NK-92 treated with Interleukin-12 subunit alpha and Interleukin-12 subunit beta, amount 100 ng/mL, for 24 hours (cell line): Measurements from ENCODE around the gene LIN7A.
"Not testable (repeated sequence)": the region's sequence is repeated elsewhere in the genome, so short reads cannot be mapped to it uniquely, and the experiment has no call there.

Experiments
- DNase-seq: peaks from one replicate; lab custom pipeline; 2025; lab: John Stamatoyannopoulos, UW

LIN7A gene

DNA sequence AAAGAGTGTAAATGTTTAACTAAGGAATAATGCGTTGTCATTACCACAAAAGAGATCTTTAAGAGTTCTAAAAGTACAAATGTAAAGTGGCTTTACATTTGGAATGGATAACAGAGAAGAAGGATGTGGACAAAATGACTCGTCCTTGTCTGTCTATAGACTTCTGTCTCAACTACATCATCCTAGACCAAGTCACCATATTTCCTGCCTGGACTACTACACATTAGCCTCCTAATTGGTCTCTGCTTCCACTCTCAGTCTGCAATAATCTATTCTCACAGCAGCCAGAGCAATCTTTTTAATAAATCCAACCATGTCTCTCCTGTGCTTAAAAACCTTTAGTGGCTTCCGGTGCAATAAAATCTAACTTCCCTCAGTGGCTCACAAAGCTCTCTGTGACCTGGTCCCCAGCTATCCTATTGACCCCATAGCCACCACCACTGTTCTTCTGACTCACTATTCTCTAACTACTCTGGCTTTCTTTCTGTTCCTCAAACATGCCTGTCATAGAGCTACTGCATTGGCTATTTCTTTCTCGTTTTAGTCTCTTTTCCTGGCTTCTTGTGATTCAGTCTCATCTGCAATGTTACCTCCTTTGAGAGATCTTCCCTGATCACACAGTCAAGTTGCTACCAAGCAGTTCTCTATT lies 130.0 kb downstream of the LIN7A start:
- no peak for DNase-seq

DNA sequence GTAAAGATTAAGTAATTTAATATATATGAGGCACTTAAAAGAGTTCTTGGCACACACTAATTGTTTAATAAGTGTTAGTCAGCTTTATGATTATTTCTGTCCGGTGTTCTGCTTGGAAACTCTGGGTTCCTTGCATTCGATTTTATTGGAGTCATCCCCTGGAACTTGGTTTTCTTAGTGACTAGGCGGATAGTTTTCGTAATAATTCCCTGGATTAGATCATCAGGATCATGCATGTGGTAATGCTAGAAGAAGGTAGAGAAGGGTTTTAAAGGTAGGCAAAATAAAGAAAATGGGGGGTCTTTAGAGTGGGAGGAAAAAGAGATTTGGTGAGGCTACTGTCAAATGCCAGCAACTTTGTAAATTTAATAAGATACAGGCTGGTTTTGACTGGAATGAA lies 132.6 kb downstream of the LIN7A start:
- no peak for DNase-seq

DNA sequence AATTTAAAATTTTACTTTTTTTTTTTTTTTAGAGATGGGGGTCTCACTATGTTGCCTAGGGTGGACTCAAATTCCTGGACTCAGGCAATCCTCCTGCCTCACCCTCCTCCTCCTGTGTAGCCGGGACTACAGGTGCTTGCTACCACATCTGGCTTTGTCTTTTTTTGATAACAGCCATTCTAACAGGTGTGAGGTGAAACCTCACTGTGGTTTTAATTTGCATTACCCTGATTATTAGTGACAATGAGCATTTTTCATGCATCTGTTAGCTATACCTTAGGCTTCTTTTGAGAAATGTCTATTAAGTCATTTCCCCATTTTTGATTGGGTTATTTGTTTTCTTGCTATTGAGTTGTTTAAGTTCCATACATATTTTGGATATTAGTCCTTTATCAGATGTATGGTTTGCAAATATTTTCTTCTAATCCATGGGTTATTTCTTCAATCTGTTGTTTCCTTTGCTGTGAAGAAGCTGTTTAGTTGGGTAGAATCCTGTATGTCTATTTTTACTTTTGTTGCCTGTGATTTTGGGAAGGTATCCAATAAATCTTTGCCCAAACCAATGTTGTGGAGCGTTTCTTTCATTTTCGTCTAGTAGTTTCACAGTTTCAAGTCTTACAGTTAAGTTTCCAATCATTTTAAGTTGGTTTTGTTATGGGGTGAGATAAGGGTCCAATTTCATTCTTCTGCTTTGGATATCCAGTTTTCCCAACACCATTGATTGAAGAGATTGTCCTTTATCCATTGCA lies 134.9 kb downstream of the LIN7A start:
- no peak for DNase-seq

DNA sequence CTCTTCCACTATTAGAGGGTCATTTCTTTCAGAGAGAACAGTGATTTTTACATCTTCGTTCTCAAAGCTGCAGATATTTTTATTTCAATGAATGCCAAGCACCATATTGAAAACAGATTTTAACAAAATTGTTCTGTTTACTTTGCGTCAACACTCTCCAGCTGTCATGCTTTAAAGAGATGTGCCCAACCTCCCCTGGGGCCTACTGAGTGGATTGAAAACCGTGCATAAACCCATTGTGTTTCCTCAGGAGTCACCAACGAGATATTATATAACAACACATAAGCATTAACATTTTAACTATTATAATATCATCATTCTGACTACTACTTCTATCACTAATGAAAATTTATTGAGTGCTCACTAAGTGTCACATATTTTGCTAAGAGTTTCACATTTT lies 139.5 kb downstream of the LIN7A start:
- no peak for DNase-seq

DNA sequence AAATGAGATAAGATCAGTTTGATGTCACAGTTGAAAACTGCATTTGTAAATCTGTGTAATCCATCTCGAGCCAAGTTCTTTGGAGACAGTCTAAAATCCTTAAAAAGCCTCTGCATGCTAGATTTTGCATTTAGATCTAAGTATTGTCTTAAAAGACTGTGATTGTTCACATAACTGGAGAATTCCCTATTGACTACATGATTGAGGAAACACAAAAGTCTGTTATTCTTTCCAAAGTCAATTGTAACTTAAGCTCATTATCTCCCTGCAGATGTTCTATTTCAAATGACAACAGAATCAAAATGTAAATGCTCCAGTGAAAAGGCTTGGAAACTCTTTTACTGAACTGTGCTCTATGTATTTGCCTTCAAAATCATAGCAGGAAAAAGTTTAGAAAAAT lies 143.2 kb downstream of the LIN7A start:
- no peak for DNase-seq

DNA sequence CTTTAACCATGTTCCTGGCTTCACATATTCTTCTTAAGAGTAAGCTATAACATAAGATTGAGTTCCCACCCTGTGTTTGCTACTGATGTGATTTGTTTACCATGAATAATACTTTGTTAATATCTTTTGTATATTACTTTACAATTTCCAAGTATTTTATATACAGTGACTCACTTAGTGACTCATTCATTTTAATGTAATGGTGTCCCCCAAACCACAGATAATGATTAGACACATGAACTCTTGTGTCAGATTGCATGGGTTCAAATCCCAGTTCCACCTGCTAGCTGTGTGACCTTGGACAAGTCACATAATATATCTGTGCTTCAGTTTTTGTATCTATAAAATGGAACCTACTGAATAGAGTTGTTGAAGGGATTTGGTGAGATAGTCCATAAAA lies 144.9 kb downstream of the LIN7A start:
- DNase-seq, result no peak

DNA sequence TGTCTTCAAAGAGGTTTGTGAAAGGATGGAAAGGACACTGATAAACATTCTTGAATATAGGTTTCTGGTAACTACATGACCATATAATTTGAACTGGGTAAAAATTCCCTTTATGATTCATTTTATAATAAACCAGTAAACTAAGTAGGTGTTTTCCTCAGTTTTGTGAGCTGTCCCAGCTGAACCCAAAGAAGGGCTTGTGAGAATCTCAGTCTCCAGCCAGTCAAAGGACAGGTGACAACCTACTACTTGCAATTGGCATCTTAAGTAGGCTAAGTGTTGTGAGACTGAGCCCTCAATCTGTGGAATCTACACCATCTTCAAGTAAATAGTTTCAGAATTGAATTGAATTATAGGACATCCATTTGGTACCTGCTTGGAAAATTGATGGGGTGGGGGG lies 145.9 kb downstream of the LIN7A start:
- no peak for DNase-seq

DNA sequence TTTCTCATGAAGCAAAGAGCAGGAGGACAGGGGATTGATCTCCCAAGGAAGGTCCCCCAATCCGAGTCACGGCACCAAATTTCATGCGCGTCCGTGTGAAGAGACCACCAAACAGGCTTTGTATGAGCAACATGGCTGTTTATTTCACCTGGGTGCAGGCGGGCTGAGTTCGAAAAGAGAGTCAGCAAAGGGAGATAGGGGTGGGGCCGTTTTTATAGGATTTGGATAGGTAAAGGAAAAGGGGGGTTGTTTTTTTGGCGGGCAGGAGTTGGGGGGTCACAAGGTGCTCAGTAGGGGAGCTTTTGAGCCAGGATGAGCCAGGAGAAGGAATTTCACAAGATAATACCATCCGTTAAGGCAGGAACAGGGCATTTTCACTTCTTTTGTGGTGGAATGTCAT lies 149.3 kb downstream of the LIN7A start:
- not testable (repeated sequence) for DNase-seq

DNA sequence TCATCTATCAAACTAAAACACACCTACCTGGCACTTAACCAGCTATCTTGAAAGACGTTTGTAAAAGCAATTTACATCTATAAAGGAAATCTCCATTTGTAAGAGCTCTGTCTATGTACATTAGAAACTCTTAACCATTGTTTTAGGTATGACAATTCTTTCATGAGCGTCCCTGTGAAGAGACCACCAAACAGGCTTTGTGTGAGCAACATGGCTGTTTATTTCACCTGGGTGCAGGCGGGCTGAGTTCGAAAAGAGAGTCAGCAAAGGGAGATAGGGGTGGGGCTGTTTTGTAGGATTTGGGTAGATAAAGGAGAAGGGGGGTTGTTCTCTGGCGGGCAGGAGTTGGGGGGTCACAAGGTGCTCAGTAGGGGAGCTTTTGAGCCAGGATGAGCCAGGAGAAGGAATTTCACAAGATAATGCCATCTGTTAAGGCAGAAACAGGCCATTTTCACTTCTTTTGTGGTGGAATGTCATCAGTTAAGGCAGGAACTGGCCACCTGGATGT lies 154.7 kb downstream of the LIN7A start:
- DNase-seq, result not testable (repeated sequence)

DNA sequence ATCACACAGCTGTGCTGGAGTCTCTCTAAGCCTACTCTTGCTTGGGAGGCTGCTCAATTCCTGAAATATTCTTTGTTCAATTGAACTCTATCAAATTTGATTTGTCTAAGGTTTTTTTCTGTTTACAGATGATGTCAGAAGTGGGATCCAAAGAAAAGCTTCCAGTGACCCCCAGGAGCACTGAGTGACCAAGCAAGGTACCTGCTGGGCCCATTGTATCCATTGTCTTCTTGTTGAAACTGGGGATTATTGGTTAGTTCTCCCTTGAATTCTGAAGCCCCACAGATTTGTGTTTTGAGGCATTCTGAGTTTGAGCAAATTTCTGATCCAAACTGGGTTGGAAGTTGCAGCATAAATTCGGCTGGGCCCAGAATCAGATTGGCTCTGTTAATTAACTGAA lies 156.4 kb downstream of the LIN7A start:
- no peak for DNase-seq

DNA sequence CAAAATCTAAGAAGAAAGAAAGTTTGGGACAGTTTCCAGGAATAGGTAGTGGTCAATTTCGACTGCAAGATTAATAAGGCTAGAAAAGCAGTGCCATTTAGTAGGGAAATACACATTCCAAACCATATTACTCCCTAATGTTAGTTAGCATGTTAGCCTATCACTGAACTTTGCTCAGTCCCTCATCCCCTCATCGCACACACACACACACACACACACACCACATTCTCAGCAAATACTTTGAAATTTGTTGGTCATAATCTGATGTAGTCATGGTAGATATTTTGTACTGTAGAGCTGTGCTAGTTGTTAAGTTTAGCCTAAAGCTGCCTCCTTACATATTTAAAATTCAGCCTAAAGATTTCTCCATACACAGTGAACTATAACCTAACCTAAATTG lies 157.0 kb downstream of the LIN7A start:
- no peak for DNase-seq

DNA sequence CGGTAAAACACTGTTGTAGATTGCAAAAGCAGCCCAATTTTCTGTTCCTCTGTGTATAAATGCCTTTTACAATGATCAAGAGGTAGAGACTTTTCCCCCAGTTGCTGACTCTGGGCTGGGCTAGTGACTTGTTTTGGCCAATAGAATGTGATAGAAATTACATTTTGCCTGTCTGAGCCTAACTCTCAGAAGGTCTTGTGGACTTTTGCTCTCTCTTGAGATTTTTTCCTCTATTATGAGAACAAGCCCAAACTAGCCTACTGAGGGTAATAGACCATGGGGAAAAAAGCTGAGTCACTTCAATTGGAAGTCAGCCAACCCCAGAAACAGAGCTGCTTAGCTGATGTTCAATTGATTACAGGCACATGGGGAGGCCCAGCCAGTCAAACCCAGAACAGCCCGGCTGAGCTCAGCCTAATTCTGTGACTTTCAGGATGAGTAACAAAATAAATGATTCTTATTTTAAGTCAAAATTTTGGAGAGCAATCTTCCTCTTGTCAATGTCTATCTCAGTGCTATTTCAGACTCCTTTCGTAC lies 159.7 kb downstream of the LIN7A start:
- DNase-seq, result no peak

DNA sequence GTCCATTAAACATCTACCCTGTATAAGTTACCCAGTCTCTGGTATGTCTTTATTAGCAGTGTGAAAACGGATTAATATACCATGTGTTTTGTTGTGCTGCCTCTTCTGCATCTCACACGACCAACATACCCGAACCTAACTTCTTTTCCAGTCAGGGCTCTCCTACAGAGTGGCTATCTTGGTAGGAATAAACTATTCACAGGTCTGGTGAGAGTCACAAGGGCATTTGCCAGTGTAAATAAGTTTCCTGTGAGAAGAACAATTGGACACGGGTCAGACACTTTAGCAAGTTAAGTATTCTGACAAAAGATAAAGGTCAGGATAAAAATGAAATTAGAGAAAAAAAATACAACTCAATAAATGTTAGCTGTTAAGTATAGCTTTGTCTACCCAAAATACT lies 160.1 kb downstream of the LIN7A start:
- DNase-seq, result no peak

DNA sequence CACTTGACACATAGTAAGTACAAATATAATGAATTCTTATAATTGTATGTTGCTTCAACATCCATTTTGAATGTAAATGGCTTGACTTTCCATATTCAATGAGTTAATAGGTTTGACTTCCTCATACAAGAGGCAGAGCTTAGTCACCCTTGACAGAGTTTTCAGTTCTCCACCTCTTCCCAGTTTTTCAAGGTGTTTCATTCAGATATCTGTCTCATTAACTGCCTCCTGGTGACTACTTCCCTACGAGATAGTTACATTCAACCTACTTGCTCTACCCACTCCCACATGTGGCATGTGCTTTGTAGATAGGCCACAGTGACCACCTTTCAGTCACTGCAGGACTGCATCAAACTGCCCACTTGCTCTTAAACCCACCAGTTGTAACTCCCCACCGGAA lies 161.0 kb downstream of the LIN7A start:
- no peak for DNase-seq

DNA sequence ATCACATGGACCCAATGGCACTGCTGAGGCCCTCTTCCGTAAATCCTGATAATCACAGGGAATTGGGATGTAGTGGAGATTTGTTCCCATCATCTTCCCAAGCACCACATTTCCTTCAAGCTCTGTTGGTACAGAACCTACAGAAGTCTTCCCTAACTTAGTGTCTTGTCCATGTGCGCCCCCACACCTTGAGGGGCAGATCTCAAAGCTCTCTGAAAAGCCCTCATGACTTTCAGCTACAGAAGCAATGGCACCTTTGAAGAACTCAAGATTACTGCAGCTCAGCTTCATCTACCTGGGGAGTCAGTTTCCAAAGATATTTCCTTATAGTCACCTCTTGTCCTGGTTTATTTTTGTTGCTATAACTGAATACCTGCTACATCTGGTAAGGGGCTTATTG lies 166.8 kb downstream of the LIN7A start:
- DNase-seq, result no peak

DNA sequence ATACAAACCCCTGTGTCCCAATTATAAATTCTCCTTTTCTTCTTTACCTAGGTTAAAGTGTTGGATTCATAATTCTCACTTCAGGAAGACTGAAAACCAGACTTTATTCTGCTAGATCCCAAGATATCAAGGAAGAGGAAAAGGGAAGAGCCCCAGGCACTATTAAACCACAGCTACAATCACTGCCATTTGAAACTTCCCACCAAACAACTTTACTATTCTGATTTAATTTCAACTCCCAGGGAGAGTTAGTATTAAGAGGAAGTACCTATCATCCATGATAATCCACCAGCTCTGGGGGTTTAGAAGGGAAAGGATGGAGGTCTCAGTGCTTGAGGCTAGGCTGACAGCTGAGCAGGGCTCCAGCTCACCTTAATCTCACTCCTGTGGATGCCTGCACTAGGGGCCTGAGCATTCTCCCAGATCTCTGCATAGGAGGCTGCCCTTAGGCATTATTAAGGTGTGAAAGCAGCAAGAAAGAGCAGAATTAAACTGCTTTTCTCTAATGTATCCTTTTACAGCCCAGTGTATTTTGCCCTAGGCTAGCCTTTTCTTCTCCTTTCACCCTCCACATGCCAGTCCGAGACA lies 168.1 kb downstream of the LIN7A start:
- DNase-seq, result no peak

DNA sequence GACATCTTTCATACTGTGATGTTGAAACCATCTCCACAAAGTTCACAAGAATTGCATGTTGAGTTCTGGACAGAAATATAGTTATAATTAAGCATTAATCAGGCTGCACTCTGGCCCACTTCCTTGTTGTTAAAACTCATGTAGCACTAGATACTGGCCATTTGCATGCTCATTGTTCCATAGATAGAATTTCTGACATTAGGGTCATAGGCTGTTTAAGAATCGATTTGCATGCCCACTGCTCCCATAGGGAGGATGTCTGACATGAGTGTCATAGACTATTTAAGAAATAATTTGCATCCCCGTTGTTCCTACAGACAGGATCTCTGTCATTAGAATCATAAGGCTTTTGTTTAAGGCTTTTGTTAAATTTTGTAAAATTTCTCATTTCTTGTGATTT lies 170.8 kb downstream of the LIN7A start:
- no peak for DNase-seq

DNA sequence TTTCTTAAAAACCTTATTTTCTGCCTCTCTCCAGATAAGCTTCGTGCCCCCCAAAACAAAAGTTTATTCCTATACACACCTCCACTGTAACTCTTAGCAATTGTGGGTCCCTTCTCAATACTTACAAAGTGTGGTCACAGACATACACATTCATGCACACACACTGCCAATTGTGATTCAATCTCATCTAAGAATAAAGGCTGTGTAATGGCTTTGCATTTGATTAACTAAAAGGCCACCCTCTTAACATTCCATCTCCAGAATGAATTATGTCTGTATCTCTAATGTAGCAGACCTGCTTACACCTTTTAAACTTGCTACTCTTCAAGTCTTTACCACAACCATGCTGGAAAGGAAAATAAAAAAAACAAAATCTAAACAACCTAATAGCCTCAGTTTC lies 171.5 kb downstream of the LIN7A start:
- DNase-seq, result no peak

DNA sequence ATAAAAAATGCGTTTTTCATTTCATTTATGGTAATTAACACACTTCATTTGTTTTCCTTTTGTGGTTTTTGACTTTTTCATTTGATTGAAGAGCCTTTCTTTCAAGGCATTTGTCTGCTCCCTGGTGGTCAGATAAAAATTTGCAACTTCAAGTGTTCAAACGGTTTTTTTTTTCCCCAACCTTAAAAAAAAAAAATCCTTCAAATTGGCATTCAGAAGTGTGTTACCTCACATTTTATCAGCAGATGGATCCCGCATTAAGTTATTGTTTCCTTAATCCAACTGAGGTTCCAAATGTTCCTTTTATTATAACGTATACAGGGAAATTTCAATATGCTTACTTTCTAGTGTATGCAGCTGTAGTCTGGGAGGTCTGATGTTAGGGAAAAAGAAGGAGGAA lies 173.9 kb downstream of the LIN7A start:
- DNase-seq, result no peak

DNA sequence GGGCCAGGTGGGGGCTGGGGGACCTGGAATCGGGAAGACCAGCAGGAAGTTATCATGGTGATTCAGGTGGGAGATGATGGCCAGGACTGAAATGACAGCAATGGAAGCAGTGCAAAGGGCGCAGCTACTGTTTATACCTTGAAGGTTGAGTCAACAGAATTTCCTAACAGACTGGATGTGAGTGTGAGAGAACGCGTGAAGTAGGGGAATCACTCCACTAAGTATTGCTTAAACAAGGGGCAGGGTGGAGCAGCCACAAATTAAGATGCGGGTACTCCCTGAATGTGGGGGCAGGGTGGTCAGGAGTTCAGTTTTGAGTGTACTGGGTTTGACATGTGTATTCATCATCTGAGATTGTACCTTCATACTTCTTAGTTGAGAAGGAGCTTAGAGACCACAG lies 175.9 kb downstream of the LIN7A start:
- DNase-seq, result no peak

DNA sequence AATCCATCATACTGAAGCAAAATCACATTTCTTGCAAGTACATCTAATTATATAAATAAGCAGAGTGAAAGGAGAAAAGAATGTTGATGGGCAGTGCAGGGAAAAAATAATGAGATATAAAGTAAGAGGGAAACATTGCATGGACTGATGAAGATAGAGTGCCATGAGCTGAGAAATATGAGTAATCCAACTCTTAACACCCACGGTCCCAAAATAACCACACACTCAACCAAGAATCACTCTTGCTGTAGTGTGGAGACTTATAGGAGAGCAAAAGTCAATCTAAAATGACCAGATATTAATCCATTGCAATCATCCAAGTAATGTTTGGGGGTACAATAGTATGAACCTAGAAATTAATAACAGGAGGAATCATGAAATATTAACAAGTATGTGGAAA lies 180.9 kb downstream of the LIN7A start:
- no peak for DNase-seq

DNA sequence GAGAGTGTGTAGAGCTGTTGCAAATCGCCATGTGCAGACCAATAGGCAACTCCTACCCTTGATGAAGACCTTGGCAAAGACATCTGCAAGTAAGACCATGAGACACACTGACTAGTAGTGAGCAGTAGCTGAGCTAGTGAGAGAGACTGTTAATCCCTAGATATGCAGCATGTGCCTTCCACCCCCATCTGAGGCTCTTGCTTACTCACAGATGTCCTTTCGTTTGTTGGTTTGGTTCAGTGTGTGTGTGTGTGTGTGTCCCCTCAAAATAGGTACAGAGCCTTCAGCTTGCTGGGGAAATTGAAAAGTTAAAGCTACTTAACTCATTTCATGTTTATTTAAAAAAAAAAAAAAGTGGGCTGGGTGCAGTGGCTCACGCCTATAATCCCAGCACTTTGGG lies 183.5 kb downstream of the LIN7A start:
- no peak for DNase-seq

DNA sequence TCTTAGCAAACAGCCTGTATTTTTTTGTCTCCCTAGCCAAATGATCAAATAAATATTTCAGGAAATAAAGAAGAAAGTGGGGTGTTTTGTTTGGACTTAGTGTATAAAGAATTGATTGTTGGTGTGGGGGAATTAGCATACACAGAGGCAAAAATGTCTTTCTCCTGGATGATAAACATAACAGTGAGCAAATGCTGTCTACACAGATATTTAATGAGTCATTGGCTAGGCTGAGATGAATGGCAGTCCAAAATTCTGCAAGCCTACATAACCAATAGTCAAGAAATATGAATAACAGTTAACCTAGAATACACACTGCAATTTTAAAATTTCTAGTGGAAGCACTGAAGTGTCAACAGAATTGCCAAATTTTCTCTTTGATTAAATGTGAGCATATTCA lies 185.3 kb downstream of the LIN7A start:
- no peak for DNase-seq
